ENCODE data around the gene GMDS. TPM values are rescaled to one million over a fixed set of nuclear protein-coding genes. Genes with fewer than 3 reads are reported as not detected.

GMDS gene
- total and polyA plus RNA-seq, 2 of the 8 experiments (the other 6 are each of a cell fraction or from before 2014, with no cell fraction given): 16.8 to 50.0 TPM

- WGBS, 2 experiments (ENCODE audit: extremely low coverage in 1 of 2, insufficient coverage in 1 of 2, insufficient read length in 1 of 2, insufficient replicate concordance in 2 of 2, low coverage in 1 of 2, low lambda C conversion rate in 2 of 2, missing lambda C conversion rate in 1 of 2): 95% methylated on average over 12 of the region's 12 CpGs; no CpG with 5 or more reads in 1 of the 2 experiments
- no peak overlapping the region for H4K5ac ChIP-seq (ENCODE audit: insufficient read length, low read depth, low read length)
- H3K79me2 ChIP-seq (ENCODE audit: control insufficient read depth in 1 of 2, insufficient read depth in 2 of 2, low read length in 2 of 2): peaks cover 0 to 6% of the 10 kb centered on the region in 2 experiments; a peak in 1 of 4 replicates
- H4K8ac ChIP-seq (ENCODE audit: extremely low read depth, insufficient read depth, low read length): no peak overlapping the region; the same call in 1 of the 2 replicates
- H3K23me2 ChIP-seq (ENCODE audit: low read depth, low read length): no peaks in the 10 kb centered on the region
- H3K27ac ChIP-seq (ENCODE audit: low read depth, low read length): no peak overlapping the region
- ChIA-PET POLR2A (ENCODE audit: partially characterized antibody) (no interaction called here), CTCF (ENCODE audit: partially characterized antibody) (no interaction called here)
- no peak overlapping the region for H2BK20ac ChIP-seq (ENCODE audit: low read length)
- no peak overlapping the region for H2BK120ac ChIP-seq (replicated peaks; ENCODE audit: low read depth, low read length)
- H2AK5ac ChIP-seq (ENCODE audit: low read depth, low read length): 0 out of 2 replicates have a peak overlapping the region, but pooled peaks have one; percentile 9
- H3K23ac ChIP-seq (ENCODE audit: insufficient read length): no peak overlapping the region
- no peaks in the 10 kb centered on the region for H3K79me1 ChIP-seq (ENCODE audit: low read depth, low read length)
- H3K27me3 ChIP-seq (replicated peaks in 1 of 4; ENCODE audit: control insufficient read depth in 3 of 4, extremely low read depth in 1 of 4, insufficient read depth in 3 of 4, low read length in 3 of 4): no peaks in the 10 kb centered on the region
- H4K91ac ChIP-seq (replicated peaks; ENCODE audit: insufficient read length, low read length): no peak overlapping the region
- no peaks in the 10 kb centered on the region for H3K36me3 ChIP-seq (ENCODE audit: control insufficient read depth in 2 of 4, insufficient read depth in 4 of 4, low read length in 3 of 4)
- H2BK12ac ChIP-seq (ENCODE audit: low read depth, low read length): no peak overlapping the region
- no peak overlapping the region for H3K18ac ChIP-seq (ENCODE audit: extremely low read depth, low read length)
- no peak overlapping the region for H3K4me2 ChIP-seq (ENCODE audit: insufficient read depth in 1 of 2, low read depth in 2 of 2, low read length in 2 of 2)
- H2BK5ac ChIP-seq (ENCODE audit: low read depth, low read length): no peak overlapping the region
- H3K9me3 ChIP-seq (ENCODE audit: insufficient read depth in 2 of 2, low read depth in 1 of 2, low read length in 1 of 2): no peaks in the 10 kb centered on the region
- H2BK15ac ChIP-seq (ENCODE audit: low read length): no peak overlapping the region
- H4K20me1 ChIP-seq (replicated peaks in 1 of 2; ENCODE audit: control insufficient read depth in 1 of 2, insufficient read depth in 2 of 2, low read length in 2 of 2): no peaks in the 10 kb centered on the region
- no peak overlapping the region for H2AFZ ChIP-seq (ENCODE audit: low read length)
- DNase-seq (ENCODE audit: low read depth in 1 of 2, low spot score in 2 of 2) (no peak), FAIRE-seq (no peak)
- no peak overlapping the region for H3K14ac ChIP-seq (ENCODE audit: insufficient read length)
- no peak overlapping the region for H3K9ac ChIP-seq (replicated peaks in 1 of 4; ENCODE audit: extremely low read depth in 1 of 4, low read depth in 3 of 4, low read length in 3 of 4)
- no peak overlapping the region for H3K56ac ChIP-seq (replicated peaks; ENCODE audit: insufficient read length, low read depth, low read length)
- H3K4me1 ChIP-seq (replicated peaks in 1 of 4; ENCODE audit: control insufficient read depth in 3 of 4, insufficient read depth in 4 of 4, low read length in 3 of 4): no peaks in the 10 kb centered on the region; a peak in 1 of 7 replicates
- no peak overlapping the region for H3K4me3 ChIP-seq (ENCODE audit: extremely low read depth in 1 of 4, insufficient read depth in 2 of 4, low read depth in 3 of 4, low read length in 4 of 4)
- no peak overlapping the region for H3K4ac ChIP-seq (replicated peaks; ENCODE audit: insufficient read length, low read depth, low read length)
- TF ChIP-seq JUN (IDR thresholded peaks at IDR 0.05; ENCODE audit: low read depth, low read length) (no peak), HDAC6 (IDR thresholded peaks at IDR 0.05; ENCODE audit: low read depth, low read length) (no peak), POU5F1 (IDR thresholded peaks at IDR 0.05; ENCODE audit: low read depth, low read length) (no peak), CTCF (IDR thresholded peaks at IDR 0.05; ENCODE audit: control extremely low read depth in 1 of 3, insufficient read depth in 1 of 3, low read depth in 1 of 3, low read length in 3 of 3) (no peak), ASH2L (IDR thresholded peaks at IDR 0.05; ENCODE audit: low read length) (no peak), BACH1 (IDR thresholded peaks at IDR 0.05; ENCODE audit: low read length) (no peak), YY1 (IDR thresholded peaks at IDR 0.05; ENCODE audit: low read depth, low read length) (no peak), ATF3 (IDR thresholded peaks at IDR 0.05; ENCODE audit: insufficient read depth, low read depth, low read length) (no peak)
Observed at GRCh38 chr6:2127484-2127911, 117.9 kb downstream of the GMDS start.
